Esophagus squamous epithelium (tissue), 5 donors: ENCODE results near the gene NOSIP. TPM values are rescaled to one million over a fixed set of nuclear protein-coding genes. Genes with fewer than 3 reads are reported as not detected.

Source experiments
- DNase-seq: peaks from one replicate; lab custom pipeline; 2025; lab: John Stamatoyannopoulos, UW
- H3K27ac ChIP-seq, 4 donors: fragments of 200-600 bp; sonication (generic); one replicate each; pipeline ENCODE4 v1.5.1; 2016 to 2019; ENCODE audit warnings: mild to moderate bottlenecking in 1 of 4
- H3K27me3 ChIP-seq, 4 donors: fragments of 200-600 bp; sonication (generic); 1 replicate in 3 of 4; 2 replicates in 1 of 4; pipeline versions ENCODE4 v1.5.1 to v1.6.0; 2017 to 2021; ENCODE audit warnings: antibody characterized with exemption in 1 of 4
- H3K36me3 ChIP-seq, 3 donors: fragments of 200-600 bp; sonication (generic); one replicate each; pipeline ENCODE4 v1.5.1; 2016 to 2019
- H3K4me1 ChIP-seq, 3 donors: fragments of 200-600 bp; sonication (generic); one replicate each; pipeline ENCODE4 v1.5.1; 2017 to 2019
- H3K4me3 ChIP-seq, 4 donors: fragments of 200-600 bp; sonication (generic); 1 replicate in 3 of 4; 2 replicates in 1 of 4; pipeline ENCODE4 v1.5.1; 2016 to 2019; ENCODE audit warnings: mild to moderate bottlenecking in 2 of 4, moderate library complexity in 1 of 4
- H3K9me3 ChIP-seq, 3 donors: fragments of 200-600 bp; sonication (generic); one replicate each; pipeline ENCODE4 v1.5.1; 2016 to 2019
- POLR2A ChIP-seq, 4 donors: fragments of 450-650 bp; IDR thresholded peaks; one replicate each; pipeline ENCODE4 v1.6.1; 2017; ENCODE audit warnings: antibody characterized with exemption in 4 of 4, mild to moderate bottlenecking in 4 of 4, moderate library complexity in 3 of 4
- WGBS, 2 donors: methylation state at CpG; one replicate each; pipeline ENCODE4 v1.1.5; 2018; 5-methylcytosine and 5-hydroxymethylcytosine counted together
- intact Hi-C: fragments of 100-400 bp; cut with DNase I; formaldehyde crosslinking; loops from one replicate; pipeline ENCODE4 v1.15.0; 2022
- total RNA-seq, 4 donors: library from RNA; depleted of rRNA; stranded (reverse); fragments of >200 nt; gene quantifications; one replicate each; pipeline ENCODE4 v1.1.0, GENCODE V29; 2016
- TF ChIP-seq, protein P1 (sequence below), 6 experiments: fragments of 450-650 bp in 4 of 6; fragments of 200-600 bp in 2 of 6; sonication (generic) in 2 of 6; IDR thresholded peaks; one replicate each; pipeline ENCODE4 v1.5.1; 2016 to 2019; ENCODE audit warnings: antibody characterized with exemption in 6 of 6, mild to moderate bottlenecking in 4 of 6, moderate library complexity in 4 of 6
- donor health status: DM: yes; HTN: yes; CAD: no.

NOSIP gene
- total RNA-seq, 4 donors from 2014 or later: 37.8 to 50.7 (median 40.2) TPM

DNA sequence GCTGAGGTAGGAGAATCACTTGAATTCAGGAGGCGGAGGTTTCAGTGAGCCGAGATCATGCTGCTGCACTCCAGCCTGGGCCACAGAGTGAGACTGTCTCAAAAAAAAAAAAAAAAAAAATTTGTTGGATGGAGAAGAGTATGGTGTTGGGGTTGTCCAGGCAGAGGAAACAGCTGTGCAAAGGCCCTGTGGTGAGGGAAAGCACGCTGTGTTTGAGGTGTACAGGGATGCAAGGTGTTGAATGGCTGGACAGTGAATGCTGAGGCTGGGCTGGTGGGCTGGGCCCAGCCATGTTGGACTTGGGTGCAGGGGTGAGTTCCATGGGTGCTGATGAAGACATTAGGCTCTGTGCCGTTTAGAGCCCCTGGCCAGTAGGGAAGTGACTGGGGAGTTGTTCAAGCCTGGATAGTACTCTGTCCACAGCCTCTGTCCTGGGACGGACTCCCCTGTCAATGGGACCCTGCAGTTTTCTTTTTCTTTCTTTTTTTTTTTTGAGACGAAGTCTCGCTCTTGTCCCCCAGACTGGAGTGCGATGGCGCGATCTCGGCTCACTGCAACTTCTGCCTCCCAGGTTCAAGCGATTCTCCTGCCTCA, 29.2 kb upstream of the NOSIP start:
- H3K36me3 ChIP-seq: peaks cover 0 to 90% (median 23%) of the 10 kb centered on the region in 3 donors
- no peaks in the 10 kb centered on the region for H3K27me3 ChIP-seq
- peaks cover 0 to 26% (median 11%) of the 10 kb centered on the region in 3 donors for H3K4me1 ChIP-seq
- 95 to 98% methylated on average over 6 to 7 of the region's 12 CpGs for WGBS, 2 donors
- no peak overlapping the region for H3K27ac ChIP-seq
- no peak overlapping the region for H3K4me3 ChIP-seq
- no peak for DNase-seq
- TF ChIP-seq POLR2A (IDR thresholded peaks at IDR 0.05): no peak
- TF ChIP-seq, protein P1, sequence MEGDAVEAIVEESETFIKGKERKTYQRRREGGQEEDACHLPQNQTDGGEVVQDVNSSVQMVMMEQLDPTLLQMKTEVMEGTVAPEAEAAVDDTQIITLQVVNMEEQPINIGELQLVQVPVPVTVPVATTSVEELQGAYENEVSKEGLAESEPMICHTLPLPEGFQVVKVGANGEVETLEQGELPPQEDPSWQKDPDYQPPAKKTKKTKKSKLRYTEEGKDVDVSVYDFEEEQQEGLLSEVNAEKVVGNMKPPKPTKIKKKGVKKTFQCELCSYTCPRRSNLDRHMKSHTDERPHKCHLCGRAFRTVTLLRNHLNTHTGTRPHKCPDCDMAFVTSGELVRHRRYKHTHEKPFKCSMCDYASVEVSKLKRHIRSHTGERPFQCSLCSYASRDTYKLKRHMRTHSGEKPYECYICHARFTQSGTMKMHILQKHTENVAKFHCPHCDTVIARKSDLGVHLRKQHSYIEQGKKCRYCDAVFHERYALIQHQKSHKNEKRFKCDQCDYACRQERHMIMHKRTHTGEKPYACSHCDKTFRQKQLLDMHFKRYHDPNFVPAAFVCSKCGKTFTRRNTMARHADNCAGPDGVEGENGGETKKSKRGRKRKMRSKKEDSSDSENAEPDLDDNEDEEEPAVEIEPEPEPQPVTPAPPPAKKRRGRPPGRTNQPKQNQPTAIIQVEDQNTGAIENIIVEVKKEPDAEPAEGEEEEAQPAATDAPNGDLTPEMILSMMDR (IDR thresholded peaks at IDR 0.05): no peak
- no peaks in the 10 kb centered on the region for H3K9me3 ChIP-seq
- intact Hi-C loops: no loop called here

- Histone ChIP-seq H3K4me3 (no peak overlapping the region), H3K27me3 (no peaks in the 10 kb centered on the region), H3K27ac (no peak overlapping the region), H3K4me1 (no peaks in the 10 kb centered on the region), H3K36me3 (peaks cover 9 to 100% (median 48%) of the 10 kb centered on the region in 3 donors), H3K9me3 (no peaks in the 10 kb centered on the region)
- WGBS, 2 donors: 85 to 100% methylated on average over 1 to 5 of the region's 7 CpGs
- DNase-seq: no peak
- intact Hi-C loops: no loop called here
- TF ChIP-seq, protein P1 (IDR thresholded peaks at IDR 0.05): no peak
- TF ChIP-seq POLR2A (IDR thresholded peaks at IDR 0.05): no peak
Measured at GRCh38 chr19:49605605-49606004, 25.2 kb upstream of the NOSIP start.

GRCh38 chr19:49602806-49603205, 22.4 kb upstream of the NOSIP start:
- WGBS, 2 donors: 74 to 93% methylated on average over 2 of the region's 2 CpGs
- intact Hi-C loops: no loop called here

DNA sequence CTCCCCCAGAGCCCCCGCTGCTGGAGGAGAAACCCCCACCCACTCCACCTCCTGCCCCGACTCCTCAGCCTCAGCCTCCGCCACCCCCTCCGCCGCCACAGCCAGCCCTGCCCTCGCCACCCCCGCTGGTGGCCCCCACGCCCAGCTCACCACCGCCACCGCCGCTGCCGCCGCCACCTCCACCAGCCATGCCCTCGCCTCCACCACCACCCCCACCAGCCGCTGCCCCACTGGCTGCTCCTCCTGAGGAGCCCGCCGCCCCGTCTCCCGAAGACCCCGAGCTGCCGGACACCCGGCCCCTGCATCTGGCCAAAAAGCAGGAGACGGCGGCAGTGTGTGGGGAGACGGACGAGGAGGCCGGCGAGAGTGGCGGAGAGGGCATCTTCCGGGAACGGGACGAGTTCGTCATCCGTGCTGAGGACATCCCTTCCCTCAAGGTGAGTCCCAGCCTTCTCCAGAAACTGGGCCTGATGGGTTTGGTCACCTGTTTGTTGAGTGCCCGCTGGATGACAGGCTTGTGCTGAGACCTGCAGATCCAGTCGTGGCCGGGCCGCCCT, 21.2 kb upstream of the NOSIP start:
- Histone ChIP-seq H3K4me1 (no peaks in the 10 kb centered on the region), H3K27me3 (no peaks in the 10 kb centered on the region), H3K36me3 (peaks cover 27 to 100% (median 58%) of the 10 kb centered on the region in 3 donors), H3K27ac (no peak overlapping the region), H3K4me3 (no peak overlapping the region), H3K9me3 (no peaks in the 10 kb centered on the region)
- 86 to 98% methylated on average over 8 to 12 of the region's 38 CpGs for WGBS, 2 donors
- no peak for DNase-seq
- TF ChIP-seq POLR2A (IDR thresholded peaks at IDR 0.05): no peak
- TF ChIP-seq, protein P1 (IDR thresholded peaks at IDR 0.05): no peak
- intact Hi-C loops: no loop called here

More at GRCh38 chr19:49602806-49603205, 22.4 kb upstream of the NOSIP start:
- peaks cover 15 to 100% (median 46%) of the 10 kb centered on the region in 3 donors for H3K36me3 ChIP-seq
- no peaks in the 10 kb centered on the region for H3K9me3 ChIP-seq
- H3K27me3 ChIP-seq: no peaks in the 10 kb centered on the region
- no peaks in the 10 kb centered on the region for H3K4me1 ChIP-seq
- no peak for TF ChIP-seq POLR2A (IDR thresholded peaks at IDR 0.05)
- TF ChIP-seq, protein P1 (IDR thresholded peaks at IDR 0.05): no peak
- no peak overlapping the region for H3K4me3 ChIP-seq
- H3K27ac ChIP-seq: no peak overlapping the region
- DNase-seq: no peak
